ENCODE data around the gene CYTL1.

- TF ChIP-seq POLR2AphosphoS5 (IDR thresholded peaks at IDR 0.05) (no peak), CTCF (IDR thresholded peaks at IDR 0.05) (no peak)
Observed at GRCh38 chr4:5036239-5036638, 17.0 kb upstream of the CYTL1 start.
